HG03354 (cell line): ENCODE measurements around the gene TBC1D16.

Experiments used
- ATAC-seq: cut with Tn5 transposase; IDR thresholded peaks from one replicate; pipeline ENCODE4 v1.9.1; 2021; ENCODE audit warnings: mild to moderate bottlenecking; ENCODE audit not compliant: unreplicated experiment, poor library complexity, severe bottlenecking

The TBC1D16 gene

DNA sequence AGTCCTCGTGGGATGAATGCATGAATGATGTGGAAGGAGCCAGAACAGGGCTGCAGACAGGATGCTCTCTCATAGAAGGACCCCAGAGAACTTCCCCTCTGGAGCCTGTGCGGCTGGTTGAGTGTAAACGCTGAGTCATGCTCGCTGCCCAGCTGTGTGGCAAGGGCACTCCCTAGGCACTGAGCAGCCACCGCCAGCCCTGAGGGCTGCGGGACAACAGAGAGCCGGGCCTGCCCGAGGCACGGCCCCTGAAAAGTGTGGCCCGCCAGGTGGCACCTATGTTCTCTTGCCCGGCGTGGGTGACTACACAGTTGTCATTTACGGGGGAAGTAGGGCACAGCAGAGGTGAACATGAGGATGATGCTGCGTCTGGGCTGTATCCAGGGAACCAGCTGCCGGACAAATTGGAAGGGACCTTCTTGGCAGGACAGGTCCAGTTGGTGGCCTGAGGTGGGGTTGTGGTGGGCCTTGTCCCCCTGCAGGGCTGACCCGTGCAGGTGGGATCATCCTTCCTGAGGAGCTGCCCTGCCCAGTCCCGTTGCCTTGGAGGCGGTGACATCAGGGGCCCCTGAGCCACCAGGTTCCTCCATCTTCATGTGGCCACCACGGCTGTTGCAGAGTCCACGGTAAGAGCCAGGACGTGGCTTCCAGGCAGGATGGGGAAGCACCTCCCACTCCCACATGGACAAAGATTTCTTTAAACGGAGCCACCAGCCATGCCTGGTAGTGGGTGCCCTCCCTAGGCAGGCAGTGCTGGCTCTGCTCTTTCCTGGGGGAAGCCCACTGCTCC is 101.6 kb downstream of the TBC1D16 start:
- no peak for ATAC-seq

DNA sequence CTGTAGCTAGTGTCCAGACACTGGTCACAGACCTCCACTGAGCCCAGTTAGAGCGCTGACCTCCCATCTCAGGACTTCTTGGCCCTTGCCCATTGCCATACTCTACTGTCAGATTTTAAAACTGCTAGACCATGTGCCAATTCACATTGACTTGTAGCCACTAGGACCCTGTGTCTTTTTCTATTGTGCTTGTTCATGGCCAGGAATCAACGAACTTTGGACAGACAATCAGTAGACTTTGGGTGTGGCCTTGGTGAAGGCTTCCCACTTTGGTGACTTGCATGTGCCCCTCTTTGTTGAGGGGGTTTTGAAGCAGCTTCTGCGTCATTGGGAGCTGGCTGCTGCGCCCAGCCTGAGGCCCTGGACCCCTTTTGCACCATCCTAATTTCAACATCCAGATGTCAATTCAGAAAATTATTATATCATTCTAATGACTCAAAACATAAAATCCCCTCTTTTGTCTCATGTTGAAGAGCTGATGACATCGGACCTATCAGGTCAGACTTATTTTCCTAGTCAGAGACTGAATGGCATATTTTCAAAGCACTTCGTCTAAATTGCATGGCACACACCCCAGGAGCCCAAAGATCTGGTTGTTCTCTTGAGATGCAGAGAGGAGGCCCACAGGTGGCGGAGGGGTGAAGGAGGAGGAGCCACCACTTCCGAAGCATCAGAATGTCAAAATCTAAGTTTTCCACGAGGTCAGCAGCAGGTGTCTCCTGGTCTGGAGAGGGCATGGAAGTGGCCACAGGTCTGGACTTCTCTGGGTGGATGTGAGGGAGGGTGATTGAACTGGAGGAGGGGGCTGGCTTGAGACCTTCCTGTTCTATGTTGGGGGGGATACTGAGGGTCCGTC is 103.0 kb downstream of the TBC1D16 start:
- ATAC-seq: no peak

DNA sequence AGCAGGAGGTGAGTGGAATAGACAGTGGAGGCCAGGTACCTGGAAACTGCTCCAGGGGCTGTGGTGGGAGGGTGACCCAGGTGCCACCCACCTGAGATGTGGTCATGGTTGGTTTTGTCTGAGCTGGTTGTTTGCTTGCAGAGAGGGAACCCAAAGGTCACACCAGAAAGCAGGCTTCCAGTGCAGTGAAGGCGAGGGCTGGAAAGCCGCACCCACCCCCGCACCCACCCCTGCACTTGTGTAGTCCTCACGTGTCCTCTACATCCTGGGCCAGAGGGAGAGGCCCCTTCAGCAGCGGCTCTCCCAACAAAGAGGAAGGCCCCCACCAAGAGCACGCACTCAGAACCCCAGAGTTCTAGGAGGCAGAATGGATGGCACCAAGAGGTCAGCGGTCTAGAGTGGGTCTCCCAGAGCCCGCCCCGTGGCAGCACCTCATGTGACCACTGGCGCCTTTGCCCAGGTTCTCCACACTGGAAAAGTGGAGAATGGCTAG is 103.8 kb downstream of the TBC1D16 start:
- ATAC-seq: no peak

DNA sequence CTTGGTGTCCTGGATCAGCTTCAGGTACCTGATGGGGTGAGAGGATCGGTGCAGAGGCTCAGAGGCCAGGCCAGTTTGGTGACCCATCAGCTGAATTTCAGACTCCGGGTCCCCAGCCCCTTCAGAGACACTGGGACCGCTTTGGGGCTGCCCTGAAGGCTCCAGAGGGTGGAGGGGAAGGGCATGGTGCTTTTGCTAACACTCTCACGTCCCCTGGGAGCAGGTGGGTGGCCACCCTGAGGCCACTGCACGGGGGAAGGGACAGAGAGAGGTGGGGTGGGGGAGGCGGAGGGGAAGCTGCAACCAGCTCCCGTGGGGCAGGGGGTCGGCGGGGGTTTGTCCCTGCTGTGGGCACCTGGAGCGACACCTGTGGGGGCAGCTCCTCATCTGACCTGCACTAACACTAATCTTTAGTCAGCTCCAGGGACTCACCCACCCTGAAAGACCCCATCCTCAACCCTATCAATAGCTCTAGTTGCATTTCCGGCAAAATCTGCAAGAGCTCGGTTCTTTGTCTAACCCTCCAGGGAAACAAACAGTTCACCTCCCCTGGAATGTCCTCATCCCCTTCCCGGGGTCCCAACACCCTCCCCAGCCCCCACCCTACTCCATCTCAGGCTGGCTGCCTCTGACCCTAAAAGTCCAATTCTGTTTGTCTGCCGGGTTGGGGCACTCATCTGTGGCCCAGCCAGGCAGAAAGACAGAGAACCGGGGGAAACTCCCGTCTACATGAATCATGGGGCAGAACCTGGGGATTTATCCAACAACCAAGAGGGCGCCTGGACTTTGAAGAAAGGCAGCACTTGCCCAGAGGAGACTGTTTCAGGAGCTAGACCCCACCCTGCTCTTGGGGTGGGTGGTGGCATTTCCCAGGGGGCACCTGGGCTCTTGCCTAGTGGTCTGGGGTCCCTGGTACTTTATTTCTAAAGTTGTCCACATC is 104.5 kb downstream of the TBC1D16 start:
- no peak for ATAC-seq

DNA sequence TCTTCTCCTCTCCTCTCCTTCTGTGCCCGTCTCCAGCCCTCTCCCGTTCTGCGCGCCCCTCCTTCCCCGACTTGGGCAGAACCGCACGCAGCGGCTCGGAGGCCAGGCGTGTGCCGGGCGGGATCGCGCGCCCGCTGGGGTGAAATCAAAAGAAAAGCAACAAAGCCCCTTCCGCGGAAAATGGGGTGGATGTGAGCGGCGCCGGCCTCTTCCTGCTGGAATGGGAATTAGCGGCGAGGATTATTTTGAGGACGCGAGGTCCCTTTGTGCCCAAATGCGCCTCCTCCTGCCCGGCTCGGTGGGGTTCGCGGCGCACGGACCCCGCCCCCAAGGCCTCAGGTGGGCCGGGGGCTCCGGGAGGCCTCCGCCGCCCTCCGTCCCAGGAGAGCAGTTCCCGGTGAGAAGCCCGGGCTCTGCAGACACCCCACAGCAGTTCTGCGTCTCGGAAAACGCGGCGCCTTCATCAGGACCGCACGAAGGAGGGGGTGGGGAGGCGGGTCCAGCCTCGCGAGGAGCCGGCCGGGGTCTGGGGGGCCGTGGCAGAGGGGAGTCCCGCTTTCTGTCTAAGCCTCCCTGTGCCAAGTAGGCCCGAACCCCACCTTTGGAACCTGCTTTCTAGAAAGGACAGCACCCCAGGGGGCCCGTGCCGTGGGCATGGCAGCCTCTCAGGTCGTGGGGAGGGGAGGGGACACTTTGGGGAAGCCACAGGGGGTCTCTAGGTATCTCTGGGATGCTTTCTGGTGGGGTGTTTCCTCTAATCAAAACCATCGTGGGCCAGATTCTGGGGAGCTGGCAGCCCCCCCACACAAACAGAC is 105.4 kb downstream of the TBC1D16 start:
- ATAC-seq: no peak

DNA sequence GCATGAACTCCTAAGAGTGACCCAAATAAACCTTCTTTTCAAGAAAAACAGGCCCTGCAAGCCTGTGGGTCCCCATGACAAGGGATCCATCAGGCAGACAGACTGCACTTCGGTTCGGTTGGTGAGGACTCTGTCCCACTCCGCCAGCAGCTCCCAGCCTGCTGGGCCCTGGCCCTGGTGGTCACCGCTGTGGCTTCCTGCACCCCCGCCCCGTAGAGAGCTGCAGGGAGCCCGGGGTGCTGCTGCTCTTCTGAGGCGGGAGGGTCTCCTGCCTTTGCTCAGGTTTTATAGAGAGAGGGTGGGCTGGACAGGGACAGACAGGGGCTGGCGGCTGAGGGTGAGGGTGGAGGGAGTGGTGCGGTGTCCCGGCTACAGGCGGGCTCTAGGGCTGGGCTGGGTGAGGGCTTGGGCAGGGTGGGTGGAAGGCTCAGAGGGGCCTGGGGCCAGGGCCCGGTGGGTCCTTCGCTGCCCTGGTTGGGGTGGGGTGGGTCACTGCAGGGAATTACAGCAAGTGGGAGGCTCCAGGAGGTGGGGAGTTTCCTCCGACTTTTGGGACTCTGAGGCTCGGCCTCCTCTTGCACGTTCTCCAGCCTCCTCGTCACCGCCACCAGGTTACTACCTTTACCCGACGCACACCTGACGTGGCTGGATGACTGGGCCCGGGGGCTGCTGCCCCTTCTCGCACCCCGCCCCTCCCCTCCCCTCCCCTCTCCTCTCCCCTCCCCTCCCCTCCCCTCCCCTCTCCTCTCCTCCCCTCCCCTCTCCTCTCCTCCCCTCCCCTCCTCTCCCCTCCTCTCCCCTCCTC is 106.2 kb downstream of the TBC1D16 start:
- ATAC-seq: no peak

DNA sequence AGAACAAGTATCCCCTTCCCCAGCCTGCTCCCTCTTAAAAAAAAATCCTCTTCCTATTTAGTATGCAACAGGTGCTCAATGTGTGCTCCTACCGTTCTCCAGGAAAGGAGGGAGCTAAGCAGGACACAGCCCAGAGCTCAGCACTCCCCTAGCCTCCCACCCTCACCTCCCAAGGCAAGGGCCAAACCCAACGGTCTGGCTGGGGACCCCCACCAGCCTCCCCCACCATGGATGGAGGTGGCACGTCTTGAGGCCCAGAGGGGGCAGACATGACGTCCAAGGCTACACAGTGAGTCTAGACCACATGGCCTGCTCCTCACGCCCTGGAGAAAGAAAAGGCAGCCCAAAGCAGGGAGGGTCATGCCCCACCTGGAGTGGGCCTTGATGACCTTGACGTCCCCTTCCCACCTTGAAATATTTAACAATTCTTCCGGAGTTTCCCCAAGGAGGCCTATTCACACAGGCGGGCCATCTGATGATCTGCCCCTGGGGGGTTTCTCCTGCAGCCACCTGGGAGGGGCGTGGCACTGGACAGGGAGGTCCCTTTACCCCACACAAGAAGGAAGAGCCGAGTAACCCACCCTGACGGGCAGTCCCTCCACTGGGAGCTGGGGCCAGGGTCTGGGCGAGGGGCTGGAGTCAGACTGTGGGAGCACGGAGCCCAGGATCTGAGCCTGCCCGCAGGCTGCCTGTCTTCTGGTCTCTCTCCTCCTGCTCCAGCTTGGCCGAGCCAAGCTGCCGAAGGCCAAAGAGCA is 107.0 kb downstream of the TBC1D16 start:
- no peak for ATAC-seq

DNA sequence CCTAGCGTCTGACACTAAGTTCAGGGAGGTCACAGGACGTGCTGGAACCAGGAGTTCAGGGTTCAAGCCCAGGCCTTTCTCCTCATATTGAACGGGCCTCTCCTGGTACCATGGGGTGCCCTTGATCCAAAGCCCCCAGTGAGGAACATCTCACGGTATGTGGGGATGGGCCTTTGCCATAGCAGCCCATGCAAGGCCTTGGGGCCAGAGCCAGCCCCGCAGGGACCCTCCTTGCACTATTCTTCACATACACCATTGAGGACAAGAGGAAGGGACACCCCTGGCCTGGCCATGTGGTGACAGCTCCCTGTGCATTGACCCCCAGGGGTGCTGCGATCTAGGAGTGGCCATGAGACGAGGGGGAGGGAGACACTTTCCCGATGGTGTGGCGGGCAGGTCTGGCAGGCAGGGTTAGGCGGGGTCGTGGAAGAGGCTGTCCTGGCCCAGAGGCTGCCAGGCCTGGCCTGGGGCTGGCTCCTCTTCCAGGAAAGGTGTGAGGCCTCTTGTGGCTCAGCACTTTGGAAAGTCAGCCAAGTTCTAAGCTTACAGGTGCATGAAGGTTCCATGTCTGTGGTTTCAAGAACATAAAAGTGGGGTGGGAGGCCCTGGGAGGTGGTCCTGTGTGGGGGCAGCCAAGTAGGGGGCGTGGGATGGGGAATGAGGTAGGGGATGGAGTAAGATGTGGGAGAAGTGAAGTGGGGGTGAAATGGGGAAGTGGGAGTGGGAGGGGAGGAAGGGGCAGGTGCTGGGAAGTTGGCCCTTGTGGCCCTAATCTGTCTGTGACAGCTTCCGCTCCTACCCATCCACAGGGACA is 107.8 kb downstream of the TBC1D16 start:
- no peak for ATAC-seq

DNA sequence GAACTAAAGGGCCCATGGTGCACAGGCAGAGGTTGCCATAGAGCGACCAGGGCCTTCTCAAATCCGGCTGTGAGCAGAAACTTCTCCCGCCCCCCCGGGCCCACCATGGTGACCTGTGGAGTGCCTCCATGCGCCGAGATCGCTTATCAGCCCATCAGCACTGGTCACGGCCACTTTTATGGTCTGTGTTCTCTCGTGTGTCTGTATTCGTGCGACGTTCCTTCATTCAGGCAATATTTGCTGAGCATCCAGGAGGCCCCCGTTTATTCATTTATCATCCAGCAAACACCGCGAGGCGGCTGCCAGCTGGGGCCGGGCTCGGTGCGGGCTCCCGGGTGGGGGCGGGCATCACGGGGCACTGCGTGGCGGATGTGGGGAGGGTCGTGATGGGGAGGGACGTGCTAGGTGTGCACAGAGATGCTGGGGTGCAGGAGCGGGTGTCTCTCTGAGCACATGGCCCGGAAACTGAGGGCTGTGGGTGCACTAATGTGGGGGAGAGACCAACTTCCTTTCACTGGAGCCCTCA is 108.5 kb downstream of the TBC1D16 start:
- no peak for ATAC-seq

DNA sequence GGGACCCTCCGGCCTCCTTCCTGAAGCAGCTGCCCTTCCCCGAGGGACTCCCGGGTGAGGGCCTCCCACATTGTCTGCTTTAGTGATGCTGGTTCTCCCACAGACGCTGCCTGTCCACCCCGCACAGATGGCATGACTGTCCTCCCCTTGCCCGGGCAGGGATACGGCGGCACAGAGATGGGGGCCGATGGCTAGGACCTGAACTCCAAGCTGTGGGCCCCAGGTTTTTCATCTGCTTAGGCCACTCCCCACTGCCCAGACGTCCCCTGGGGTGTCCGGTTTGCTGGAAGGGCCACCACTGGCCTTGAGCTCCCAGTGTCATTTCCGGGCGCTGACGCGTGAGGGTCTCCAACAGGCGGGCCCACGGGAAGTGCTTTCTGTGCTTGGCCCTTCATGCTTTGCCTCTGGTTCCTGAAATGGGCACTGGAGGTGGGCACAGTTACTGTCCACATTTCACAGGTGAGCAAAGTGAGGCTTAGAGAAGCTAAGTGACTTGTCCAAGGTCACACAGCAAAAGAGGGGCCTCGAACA is 109.0 kb downstream of the TBC1D16 start:
- ATAC-seq: no peak

DNA sequence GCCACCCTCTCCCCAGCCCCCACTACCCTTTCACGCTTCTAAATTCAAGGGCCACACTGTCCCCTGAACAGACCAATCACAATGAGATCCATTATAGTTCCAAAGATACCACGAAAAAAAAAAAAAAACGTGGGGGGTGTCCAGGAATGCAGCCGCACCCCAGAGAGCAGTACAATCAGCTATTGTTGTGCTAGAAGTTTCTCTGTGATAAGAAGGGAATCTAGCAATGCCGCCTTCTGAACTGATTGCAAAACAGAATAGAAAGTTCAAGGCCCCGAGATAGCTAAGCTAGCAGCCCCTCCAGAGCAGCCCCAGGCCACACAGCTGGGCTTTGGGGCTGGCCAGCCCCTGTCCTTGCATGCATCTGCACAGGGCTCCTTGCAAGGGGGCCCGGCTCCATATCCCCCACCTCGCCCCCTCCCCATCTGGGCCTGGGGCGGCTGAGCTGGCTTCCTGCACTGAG is 109.5 kb downstream of the TBC1D16 start:
- ATAC-seq: no peak

DNA sequence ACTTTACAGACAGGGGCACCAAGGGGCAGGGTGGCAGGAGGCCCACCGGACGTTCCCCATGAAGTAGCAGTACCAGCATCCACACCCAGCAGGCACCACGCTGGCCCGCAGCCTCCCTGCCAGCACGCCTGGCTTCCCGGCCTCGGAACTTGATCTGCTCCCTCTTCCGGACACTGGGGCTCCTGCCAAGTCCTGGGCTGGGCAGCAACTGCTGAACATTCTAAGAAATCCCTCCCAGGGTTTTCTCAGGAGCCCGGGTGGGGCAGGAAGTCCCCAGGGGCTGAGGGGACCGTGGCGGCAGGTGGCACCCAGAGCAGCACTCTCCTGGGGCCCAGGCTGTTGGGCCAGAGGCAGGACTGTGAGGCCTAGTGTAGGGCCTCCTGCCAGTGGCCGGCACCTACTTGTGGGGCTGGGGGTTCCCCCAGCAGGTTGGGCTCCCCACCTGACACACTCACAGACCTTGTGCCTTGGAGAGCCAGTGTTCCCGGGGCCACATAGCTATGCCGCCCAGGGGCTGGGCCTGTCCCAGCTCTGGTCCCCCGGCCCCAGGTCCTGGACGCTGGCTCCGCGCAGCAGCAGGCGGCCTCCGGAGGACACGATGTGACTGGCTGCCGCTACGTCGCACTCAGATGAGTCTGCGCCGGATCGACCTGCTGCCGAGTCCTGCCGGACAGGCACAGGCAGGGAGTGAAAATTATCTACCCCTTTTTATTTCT is 110.3 kb downstream of the TBC1D16 start:
- ATAC-seq: no peak

DNA sequence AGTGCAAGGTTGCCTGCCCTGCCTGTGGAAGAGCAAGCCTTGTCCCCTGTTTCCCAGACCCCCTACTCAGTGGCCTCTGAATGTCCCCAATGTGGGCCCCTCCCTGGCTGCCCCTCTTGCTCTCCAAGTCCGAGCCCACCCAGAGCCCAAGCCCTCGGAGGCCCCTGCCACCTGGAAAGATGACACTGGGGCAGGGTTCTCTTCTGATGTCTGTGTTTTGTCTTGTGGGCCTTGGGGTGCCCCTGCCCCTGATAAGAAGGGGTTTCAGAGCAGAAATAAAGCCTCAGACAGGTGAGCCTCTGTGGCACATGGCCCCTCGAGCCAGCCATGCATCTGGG is 111.1 kb downstream of the TBC1D16 start:
- ATAC-seq: no peak

DNA sequence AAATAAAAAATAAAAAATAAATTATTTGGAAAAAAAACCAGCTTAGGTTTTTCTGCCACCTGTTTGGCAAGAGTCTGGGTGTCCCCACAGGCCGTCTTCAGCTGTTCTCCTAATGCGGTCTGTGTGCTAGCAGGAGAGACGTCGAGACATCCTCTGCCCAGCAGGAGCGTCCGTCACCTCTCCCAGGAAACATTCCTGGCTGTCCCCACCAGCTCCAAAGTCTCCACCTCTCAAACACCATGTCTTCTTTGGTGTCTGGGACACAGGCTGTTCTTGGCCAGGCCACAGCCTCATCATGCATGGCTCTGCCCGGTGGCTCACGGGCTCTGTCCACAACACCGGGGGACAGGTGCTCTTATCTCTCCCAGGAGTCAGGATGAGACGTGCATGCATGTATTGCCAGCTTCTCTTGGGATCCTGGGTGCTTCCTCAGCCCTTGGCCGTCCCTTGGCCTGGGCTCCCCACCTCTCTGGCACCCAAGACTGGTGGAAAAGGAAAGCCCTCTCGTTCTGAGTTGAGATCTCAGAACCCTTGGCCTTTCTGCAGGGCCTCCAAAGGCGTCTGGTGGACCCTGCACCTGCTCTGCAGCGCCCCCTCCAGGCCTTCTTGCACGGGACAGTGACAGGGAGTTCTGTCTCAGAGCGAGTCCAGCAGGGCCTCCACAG is 111.6 kb downstream of the TBC1D16 start:
- ATAC-seq: no peak

DNA sequence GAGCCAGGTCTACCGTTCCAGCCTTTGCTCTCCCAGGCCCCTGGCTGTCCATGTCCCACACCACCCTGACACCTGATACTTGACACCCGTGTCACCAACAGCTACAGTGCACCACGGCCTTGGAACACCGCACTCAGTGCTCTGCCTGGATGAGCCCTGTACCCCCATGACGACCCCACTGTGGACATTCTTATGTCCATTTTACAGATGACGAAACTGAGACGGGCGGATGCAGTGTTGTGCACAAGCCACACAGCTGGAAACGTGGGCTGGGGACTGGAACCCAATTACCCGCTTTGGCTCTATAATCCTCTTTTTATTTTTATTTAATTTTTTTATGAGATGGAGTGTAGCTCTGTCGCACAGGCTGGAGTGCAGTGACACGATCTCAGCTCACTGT is 112.9 kb downstream of the TBC1D16 start:
- ATAC-seq: no peak
